H9 (cell line): Measurements from ENCODE around the gene SSPN. TPM values are rescaled to one million over a fixed set of nuclear protein-coding genes. Genes with fewer than 3 reads are reported as not detected.

ENCODE experiments used
- DNase-seq: peaks from one replicate; pipeline ENCODE4 v3.0.0-alpha.2; 2017
- H2AFZ ChIP-seq: one replicate; pipeline ENCODE4 v1.6.1; 2013; ENCODE audit warnings: mild to moderate bottlenecking, low read length, control low read depth, moderate library complexity
- H2AK5ac ChIP-seq: 2 replicates; pipeline ENCODE4 v1.6.1; 2013; ENCODE audit warnings: low read length, control low read depth, mixed read lengths; ENCODE audit not compliant: insufficient read length
- H2BK120ac ChIP-seq: one replicate; pipeline ENCODE4 v1.6.1; 2013; ENCODE audit warnings: low read depth, mild to moderate bottlenecking, low read length, control low read depth, inconsistent platforms; ENCODE audit not compliant: poor library complexity, severe bottlenecking
- H2BK12ac ChIP-seq: 2 replicates; pipeline ENCODE4 v1.6.1; 2013; ENCODE audit warnings: low read length, control low read depth, mixed read lengths, low read depth; ENCODE audit not compliant: insufficient read length
- H2BK15ac ChIP-seq: 2 replicates; pipeline ENCODE4 v1.6.1; 2013; ENCODE audit warnings: low read depth, low read length, control low read depth
- H2BK20ac ChIP-seq: one replicate; pipeline ENCODE4 v1.6.1; 2013; ENCODE audit warnings: low read depth, mild to moderate bottlenecking, low read length, control low read depth, inconsistent platforms; ENCODE audit not compliant: poor library complexity, severe bottlenecking
- H2BK5ac ChIP-seq: 2 replicates; pipeline ENCODE4 v1.6.1; 2013; ENCODE audit warnings: low read length, control low read depth, mixed read lengths; ENCODE audit not compliant: insufficient read length
- H3K14ac ChIP-seq: 2 replicates; pipeline ENCODE4 v1.6.1; 2013; ENCODE audit warnings: low read length, control low read depth; ENCODE audit not compliant: insufficient read depth
- H3K18ac ChIP-seq: 2 replicates; pipeline ENCODE4 v1.6.1; 2013; ENCODE audit warnings: low read depth, mild to moderate bottlenecking, mixed read lengths, low read length, control low read depth; ENCODE audit not compliant: insufficient read length
- H3K23ac ChIP-seq: 2 replicates; pipeline ENCODE4 v1.6.1; 2013; ENCODE audit warnings: low read length, control low read depth, mixed read lengths, low read depth; ENCODE audit not compliant: insufficient read length
- H3K23me2 ChIP-seq: 2 replicates; pipeline ENCODE4 v1.6.1; 2013; ENCODE audit warnings: low read depth, mild to moderate bottlenecking, mixed read lengths, low read length, control low read depth; ENCODE audit not compliant: insufficient read length, poor library complexity, severe bottlenecking
- H3K27ac ChIP-seq: 2 replicates; pipeline ENCODE4 v1.5.1; 2013; ENCODE audit warnings: low read length, control low read depth, mixed read lengths, low read depth; ENCODE audit not compliant: insufficient read length
- H3K27me3 ChIP-seq: 2 replicates; pipeline ENCODE4 v1.6.1; 2013; ENCODE audit warnings: low read length, control low read depth, inconsistent platforms; ENCODE audit not compliant: insufficient read depth
- H3K4ac ChIP-seq: 2 replicates; pipeline ENCODE4 v1.6.1; 2013; ENCODE audit warnings: low read depth, mild to moderate bottlenecking, control low read depth, inconsistent platforms, low read length, moderate library complexity
- H3K4me1 ChIP-seq: 2 replicates; pipeline ENCODE4 v1.6.1; 2013; ENCODE audit warnings: low read length, control low read depth, inconsistent platforms; ENCODE audit not compliant: insufficient read depth
- H3K4me2 ChIP-seq: 2 replicates; pipeline ENCODE4 v1.6.1; 2013; ENCODE audit warnings: low read length, control low read depth, mixed read lengths; ENCODE audit not compliant: insufficient read length, insufficient read depth
- H3K56ac ChIP-seq: 2 replicates; pipeline ENCODE4 v1.6.1; 2013; ENCODE audit warnings: low read depth, mild to moderate bottlenecking, mixed read lengths, low read length, control low read depth; ENCODE audit not compliant: insufficient read length
- H3K79me1 ChIP-seq: 2 replicates; pipeline ENCODE4 v1.6.1; 2013; ENCODE audit warnings: low read depth, mild to moderate bottlenecking, moderate library complexity, low read length, control low read depth, inconsistent platforms; ENCODE audit not compliant: insufficient read depth, poor library complexity, severe bottlenecking
- H3K79me2 ChIP-seq: 2 replicates; pipeline ENCODE4 v1.6.1; 2013; ENCODE audit warnings: low read length, control low read depth, inconsistent platforms; ENCODE audit not compliant: insufficient read depth
- H3K9ac ChIP-seq: 2 replicates; pipeline ENCODE4 v1.6.1; 2013; ENCODE audit warnings: low read length, control low read depth, mixed read lengths; ENCODE audit not compliant: insufficient read length; ENCODE audit errors: extremely low read depth
- H3K9me3 ChIP-seq: one replicate; pipeline ENCODE4 v1.6.1; 2013; ENCODE audit warnings: low read depth, low read length, inconsistent platforms; ENCODE audit not compliant: control insufficient read depth
- H3T11ph ChIP-seq: one replicate; pipeline ENCODE4 v1.6.1; 2013; ENCODE audit warnings: mild to moderate bottlenecking, low read length, control low read depth, inconsistent platforms
- H4K20me1 ChIP-seq: one replicate; pipeline ENCODE4 v1.6.1; 2013; ENCODE audit not compliant: control insufficient read depth, insufficient read length, insufficient read depth
- H4K5ac ChIP-seq: 2 replicates; pipeline ENCODE4 v1.6.1; 2013; ENCODE audit warnings: low read depth, mild to moderate bottlenecking, mixed read lengths, low read length, control low read depth; ENCODE audit not compliant: insufficient read length
- H4K8ac ChIP-seq: replicated peaks from 2 replicates; pipeline ENCODE4 v1.6.1; 2013; ENCODE audit warnings: low read length, control low read depth, mixed read lengths, low read depth; ENCODE audit not compliant: insufficient read length
- H4K91ac ChIP-seq: 2 replicates; pipeline ENCODE4 v1.6.1; 2013; ENCODE audit warnings: low read depth, mild to moderate bottlenecking, moderate library complexity, mixed read lengths, low read length, control low read depth; ENCODE audit not compliant: insufficient read length
- H3K27ac Mint-ChIP-seq, 3 experiments: 2 replicates in 2 of 3; 3 replicates in 1 of 3; pipeline ENCODE4 v1.8.0; 2020 to 2021; ENCODE audit warnings: mixed read lengths in 3 of 3, mild to moderate bottlenecking in 1 of 3, moderate library complexity in 1 of 3
- H3K27me3 Mint-ChIP-seq: 2 replicates; pipeline ENCODE4 v1.8.0; 2021; ENCODE audit warnings: low read depth, mild to moderate bottlenecking, moderate library complexity, mixed read lengths
- H3K36me3 Mint-ChIP-seq, 3 experiments: 2 replicates in 2 of 3; 3 replicates in 1 of 3; pipeline ENCODE4 v1.8.0; 2020 to 2021; ENCODE audit warnings: low read depth in 3 of 3, mixed read lengths in 3 of 3; ENCODE audit not compliant: insufficient read depth in 1 of 3
- H3K4me1 Mint-ChIP-seq, 2 experiments: 2 replicates each; pipeline ENCODE4 v1.8.0; 2020; ENCODE audit warnings: mixed read lengths in 2 of 2
- H3K4me3 Mint-ChIP-seq, 2 experiments: 2 replicates in 1 of 2; 3 replicates in 1 of 2; pipeline ENCODE4 v1.8.0; 2020 to 2021; ENCODE audit warnings: mild to moderate bottlenecking in 2 of 2, mixed read lengths in 2 of 2, moderate library complexity in 1 of 2
- H3K9me3 Mint-ChIP-seq, 2 experiments: 2 replicates in 1 of 2; 3 replicates in 1 of 2; pipeline ENCODE4 v1.8.0; 2020; ENCODE audit warnings: mild to moderate bottlenecking in 2 of 2, mixed read lengths in 2 of 2, moderate library complexity in 1 of 2
- CTCF ChIP-seq: fragments of 200-600 bp; sonication (generic); conservative IDR thresholded peaks from 3 replicates; pipeline ENCODE4 v1.8.0; 2021; ENCODE audit warnings: antibody characterized with exemption, mild to moderate bottlenecking
- WGBS: extraction: QIAGEN DNeasy Blood & Tissue Kit; methylation state at CpG from one replicate; pipeline ENCODE4 v1.1.7; 2013; ENCODE audit warnings: missing lambda C conversion rate, low lambda C conversion rate, mixed read lengths; ENCODE audit not compliant: insufficient read length; ENCODE audit errors: extremely low coverage; 5-methylcytosine and 5-hydroxymethylcytosine counted together
- total RNA-seq: library from RNA; stranded (reverse); gene quantifications from 2 replicates; pipeline ENCODE4 v1.2.1, GENCODE V29; 2021

The SSPN gene
- total RNA-seq, 1 experiment from 2014 or later = 0.81 TPM

- no peak overlapping the region for H3K56ac ChIP-seq
- no peaks in the 10 kb centered on the region for H3K79me2 ChIP-seq
- no peak for TF ChIP-seq CTCF
- Mint-ChIP-seq H3K27ac (peak overlapping the region in 2 of 3 experiments; percentile 45 to 60; a peak in 1 of 7 replicates), H3K9me3 (no peaks in the 10 kb centered on the region), H3K27me3 (peaks cover 4% of the 10 kb centered on the region), H3K36me3 (no peaks in the 10 kb centered on the region), H3K4me3 (no peak overlapping the region), H3K4me1 (peaks cover 12 to 17% of the 10 kb centered on the region in 2 experiments)
- H3K4me1 ChIP-seq = no peaks in the 10 kb centered on the region
- no peak overlapping the region for H2BK5ac ChIP-seq
- no peak overlapping the region for H3K27ac ChIP-seq
- no peak overlapping the region for H2BK15ac ChIP-seq
- H3K18ac ChIP-seq = no peak overlapping the region
- WGBS = no CpG with 5 or more reads among the region's 13 CpGs
- no peaks in the 10 kb centered on the region for H3K79me1 ChIP-seq
- no peaks in the 10 kb centered on the region for H3K27me3 ChIP-seq
- no peak overlapping the region for H3K23ac ChIP-seq
- no peak overlapping the region for H3K14ac ChIP-seq
- no peak overlapping the region for H4K5ac ChIP-seq
- H4K20me1 ChIP-seq = no peaks in the 10 kb centered on the region
- H4K8ac ChIP-seq = no peak overlapping the region
- DNase-seq = peak; percentile 44
- H3T11ph ChIP-seq = no peak overlapping the region
- H3K9me3 ChIP-seq = no peaks in the 10 kb centered on the region
- H3K9ac ChIP-seq = no peak overlapping the region
- H3K4ac ChIP-seq = no peak overlapping the region
- H2AFZ ChIP-seq = no peak overlapping the region
- no peaks in the 10 kb centered on the region for H3K23me2 ChIP-seq
- no peak overlapping the region for H2BK20ac ChIP-seq
- H4K91ac ChIP-seq = no peak overlapping the region
- no peak overlapping the region for H2AK5ac ChIP-seq
- H2BK12ac ChIP-seq = no peak overlapping the region
- no peak overlapping the region for H2BK120ac ChIP-seq
- H3K4me2 ChIP-seq = no peak overlapping the region
Observed at GRCh38 chr12:26274441-26275312, 79.3 kb downstream of the SSPN start.
